SK-N-SH treated with all-trans-retinoic acid at 6 μM for 48 hours (cell line): ENCODE data around the gene SLC25A39.

Experiments used
- ATAC-seq: fragments of 200-7000 bp; cut with Tn5 transposase; 3 replicates; pipeline ENCODE4 v1.9.1; 2020; ENCODE audit warnings: mild to moderate bottlenecking, moderate library complexity
- ARNTL ChIP-seq: fragments of 450-650 bp; formaldehyde crosslinking; IDR thresholded peaks from 2 replicates; pipeline ENCODE4 v1.5.0; 2020; ENCODE audit warnings: low read depth, mild to moderate bottlenecking, moderate library complexity, borderline replicate concordance
- BACH2 ChIP-seq: fragments of 250-450 bp; sonication (Bioruptor Pico); IDR thresholded peaks from 2 replicates; pipeline ENCODE4 v1.9.0; 2021; ENCODE audit warnings: mild to moderate bottlenecking, borderline replicate concordance
- CSDC2 ChIP-seq: fragments of 250-450 bp; sonication (Bioruptor Pico); IDR thresholded peaks from 2 replicates; pipeline ENCODE4 v1.5.0; 2020; ENCODE audit warnings: mild to moderate bottlenecking, moderate library complexity
- ESRRG ChIP-seq: fragments of 250-450 bp; sonication (Bioruptor Pico); IDR thresholded peaks from 2 replicates; pipeline ENCODE4 v1.6.1; 2021; ENCODE audit warnings: mild to moderate bottlenecking
- GLIS3 ChIP-seq: fragments of 250-450 bp; sonication (Bioruptor Pico); IDR thresholded peaks from 2 replicates; pipeline ENCODE4 v1.5.0; 2020; ENCODE audit warnings: mild to moderate bottlenecking, moderate library complexity
- ISL1 ChIP-seq: fragments of 250-450 bp; sonication (Bioruptor Pico); IDR thresholded peaks from 2 replicates; pipeline ENCODE4 v2.1.2; 2022; ENCODE audit warnings: mild to moderate bottlenecking, moderate library complexity
- OSR1 ChIP-seq: fragments of 250-450 bp; sonication (Bioruptor Pico); IDR thresholded peaks from 2 replicates; pipeline ENCODE4 v1.8.0; 2022; ENCODE audit warnings: moderate library complexity, mild to moderate bottlenecking, inconsistent platforms
- PPARA ChIP-seq: fragments of 250-450 bp; sonication (Bioruptor Pico); IDR thresholded peaks from 2 replicates; pipeline ENCODE4 v1.5.0; 2020; ENCODE audit warnings: mild to moderate bottlenecking, borderline replicate concordance
- ZC3H10 ChIP-seq: fragments of 250-450 bp; sonication (Bioruptor Pico); IDR thresholded peaks from 2 replicates; pipeline ENCODE4 v1.5.1; 2021; ENCODE audit warnings: mild to moderate bottlenecking, moderate library complexity
- ZFP3 ChIP-seq: fragments of 250-450 bp; sonication (Bioruptor Pico); IDR thresholded peaks from 2 replicates; pipeline ENCODE4 v1.5.0; 2020; ENCODE audit warnings: mild to moderate bottlenecking, moderate library complexity
- ZFP30 ChIP-seq: fragments of 450-650 bp; formaldehyde crosslinking; IDR thresholded peaks from 2 replicates; pipeline ENCODE4 v1.5.0; 2022; ENCODE audit warnings: mild to moderate bottlenecking, moderate library complexity
- TF ChIP-seq, protein P1 (sequence below): fragments of 250-450 bp; sonication (Bioruptor Pico); IDR thresholded peaks from 2 replicates; pipeline ENCODE4 v1.5.0; 2020; ENCODE audit warnings: mild to moderate bottlenecking, moderate library complexity
- TF ChIP-seq, protein P2 (sequence below): fragments of 250-450 bp; sonication (Bioruptor Pico); IDR thresholded peaks from 2 replicates; pipeline ENCODE4 v1.5.1; 2021; ENCODE audit warnings: mild to moderate bottlenecking, moderate library complexity
- TF ChIP-seq, protein P3 (sequence below): fragments of 250-450 bp; sonication (Bioruptor Pico); IDR thresholded peaks from 2 replicates; pipeline ENCODE4 v1.8.0; 2020; ENCODE audit warnings: mild to moderate bottlenecking, moderate library complexity, borderline replicate concordance
- TF ChIP-seq, protein P4 (sequence below): fragments of 250-450 bp; sonication (Bioruptor Pico); IDR thresholded peaks from 2 replicates; pipeline ENCODE4 v1.8.0; 2021; ENCODE audit warnings: low read depth, mild to moderate bottlenecking, moderate library complexity, borderline replicate concordance
- TF ChIP-seq, protein P5 (sequence below): fragments of 250-450 bp; sonication (Bioruptor Pico); IDR thresholded peaks from 2 replicates; pipeline ENCODE4 v1.5.1; 2020; ENCODE audit warnings: low read depth, mild to moderate bottlenecking, moderate library complexity

Gene SLC25A39

DNA sequence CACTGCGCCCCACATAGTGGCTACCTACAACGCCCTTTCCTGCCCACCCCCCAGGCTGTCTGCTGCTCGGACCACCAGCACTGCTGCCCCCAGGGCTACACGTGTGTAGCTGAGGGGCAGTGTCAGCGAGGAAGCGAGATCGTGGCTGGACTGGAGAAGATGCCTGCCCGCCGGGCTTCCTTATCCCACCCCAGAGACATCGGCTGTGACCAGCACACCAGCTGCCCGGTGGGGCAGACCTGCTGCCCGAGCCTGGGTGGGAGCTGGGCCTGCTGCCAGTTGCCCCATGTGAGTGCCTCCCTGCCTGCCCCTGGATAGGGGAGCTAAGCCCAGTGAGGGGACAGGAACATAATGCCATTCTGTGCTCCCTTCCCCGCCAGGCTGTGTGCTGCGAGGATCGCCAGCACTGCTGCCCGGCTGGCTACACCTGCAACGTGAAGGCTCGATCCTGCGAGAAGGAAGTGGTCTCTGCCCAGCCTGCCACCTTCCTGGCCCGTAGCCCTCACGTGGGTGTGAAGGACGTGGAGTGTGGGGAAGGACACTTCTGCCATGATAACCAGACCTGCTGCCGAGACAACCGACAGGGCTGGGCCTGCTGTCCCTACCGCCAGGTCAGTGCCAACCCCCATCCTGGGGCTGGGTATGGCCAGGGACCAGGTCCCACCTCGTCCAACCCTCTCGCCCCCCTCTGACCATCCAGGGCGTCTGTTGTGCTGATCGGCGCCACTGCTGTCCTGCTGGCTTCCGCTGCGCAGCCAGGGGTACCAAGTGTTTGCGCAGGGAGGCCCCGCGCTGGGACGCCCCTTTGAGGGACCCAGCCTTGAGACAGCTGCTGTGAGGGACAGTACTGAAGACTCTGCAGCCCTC, 27.6 kb upstream of the SLC25A39 start:
- ATAC-seq: no peak
- TF ChIP-seq, protein P1, sequence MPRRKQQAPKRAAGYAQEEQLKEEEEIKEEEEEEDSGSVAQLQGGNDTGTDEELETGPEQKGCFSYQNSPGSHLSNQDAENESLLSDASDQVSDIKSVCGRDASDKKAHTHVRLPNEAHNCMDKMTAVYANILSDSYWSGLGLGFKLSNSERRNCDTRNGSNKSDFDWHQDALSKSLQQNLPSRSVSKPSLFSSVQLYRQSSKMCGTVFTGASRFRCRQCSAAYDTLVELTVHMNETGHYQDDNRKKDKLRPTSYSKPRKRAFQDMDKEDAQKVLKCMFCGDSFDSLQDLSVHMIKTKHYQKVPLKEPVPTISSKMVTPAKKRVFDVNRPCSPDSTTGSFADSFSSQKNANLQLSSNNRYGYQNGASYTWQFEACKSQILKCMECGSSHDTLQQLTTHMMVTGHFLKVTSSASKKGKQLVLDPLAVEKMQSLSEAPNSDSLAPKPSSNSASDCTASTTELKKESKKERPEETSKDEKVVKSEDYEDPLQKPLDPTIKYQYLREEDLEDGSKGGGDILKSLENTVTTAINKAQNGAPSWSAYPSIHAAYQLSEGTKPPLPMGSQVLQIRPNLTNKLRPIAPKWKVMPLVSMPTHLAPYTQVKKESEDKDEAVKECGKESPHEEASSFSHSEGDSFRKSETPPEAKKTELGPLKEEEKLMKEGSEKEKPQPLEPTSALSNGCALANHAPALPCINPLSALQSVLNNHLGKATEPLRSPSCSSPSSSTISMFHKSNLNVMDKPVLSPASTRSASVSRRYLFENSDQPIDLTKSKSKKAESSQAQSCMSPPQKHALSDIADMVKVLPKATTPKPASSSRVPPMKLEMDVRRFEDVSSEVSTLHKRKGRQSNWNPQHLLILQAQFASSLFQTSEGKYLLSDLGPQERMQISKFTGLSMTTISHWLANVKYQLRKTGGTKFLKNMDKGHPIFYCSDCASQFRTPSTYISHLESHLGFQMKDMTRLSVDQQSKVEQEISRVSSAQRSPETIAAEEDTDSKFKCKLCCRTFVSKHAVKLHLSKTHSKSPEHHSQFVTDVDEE (CRISPR knock-in tag): no peak
- TF ChIP-seq ZC3H10 (CRISPR knock-in tag) (no peak), ARNTL (CRISPR knock-in tag) (no peak), CSDC2 (CRISPR knock-in tag) (no peak)
- TF ChIP-seq, all 23 proteins: peak for 0

DNA sequence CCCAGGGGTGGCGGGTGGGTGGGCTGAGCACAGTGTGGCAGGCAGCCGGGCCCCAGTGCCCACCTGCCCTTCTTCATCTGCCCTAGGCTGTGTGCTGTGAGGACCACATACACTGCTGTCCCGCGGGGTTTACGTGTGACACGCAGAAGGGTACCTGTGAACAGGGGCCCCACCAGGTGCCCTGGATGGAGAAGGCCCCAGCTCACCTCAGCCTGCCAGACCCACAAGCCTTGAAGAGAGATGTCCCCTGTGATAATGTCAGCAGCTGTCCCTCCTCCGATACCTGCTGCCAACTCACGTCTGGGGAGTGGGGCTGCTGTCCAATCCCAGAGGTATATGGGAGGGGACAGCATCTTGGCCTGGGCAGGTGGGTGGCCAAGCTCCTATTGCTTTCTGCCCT, 26.8 kb upstream of the SLC25A39 start:
- TF ChIP-seq, protein P2, sequence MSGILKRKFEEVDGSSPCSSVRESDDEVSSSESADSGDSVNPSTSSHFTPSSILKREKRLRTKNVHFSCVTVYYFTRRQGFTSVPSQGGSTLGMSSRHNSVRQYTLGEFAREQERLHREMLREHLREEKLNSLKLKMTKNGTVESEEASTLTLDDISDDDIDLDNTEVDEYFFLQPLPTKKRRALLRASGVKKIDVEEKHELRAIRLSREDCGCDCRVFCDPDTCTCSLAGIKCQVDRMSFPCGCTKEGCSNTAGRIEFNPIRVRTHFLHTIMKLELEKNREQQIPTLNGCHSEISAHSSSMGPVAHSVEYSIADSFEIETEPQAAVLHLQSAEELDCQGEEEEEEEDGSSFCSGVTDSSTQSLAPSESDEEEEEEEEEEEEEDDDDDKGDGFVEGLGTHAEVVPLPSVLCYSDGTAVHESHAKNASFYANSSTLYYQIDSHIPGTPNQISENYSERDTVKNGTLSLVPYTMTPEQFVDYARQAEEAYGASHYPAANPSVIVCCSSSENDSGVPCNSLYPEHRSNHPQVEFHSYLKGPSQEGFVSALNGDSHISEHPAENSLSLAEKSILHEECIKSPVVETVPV: no peak
- TF ChIP-seq ZC3H10 (CRISPR knock-in tag): no peak
- TF ChIP-seq OSR1: no peak
- TF ChIP-seq ZFP30: no peak
- no peak for TF ChIP-seq PPARA (CRISPR knock-in tag)
- ATAC-seq: no peak

DNA sequence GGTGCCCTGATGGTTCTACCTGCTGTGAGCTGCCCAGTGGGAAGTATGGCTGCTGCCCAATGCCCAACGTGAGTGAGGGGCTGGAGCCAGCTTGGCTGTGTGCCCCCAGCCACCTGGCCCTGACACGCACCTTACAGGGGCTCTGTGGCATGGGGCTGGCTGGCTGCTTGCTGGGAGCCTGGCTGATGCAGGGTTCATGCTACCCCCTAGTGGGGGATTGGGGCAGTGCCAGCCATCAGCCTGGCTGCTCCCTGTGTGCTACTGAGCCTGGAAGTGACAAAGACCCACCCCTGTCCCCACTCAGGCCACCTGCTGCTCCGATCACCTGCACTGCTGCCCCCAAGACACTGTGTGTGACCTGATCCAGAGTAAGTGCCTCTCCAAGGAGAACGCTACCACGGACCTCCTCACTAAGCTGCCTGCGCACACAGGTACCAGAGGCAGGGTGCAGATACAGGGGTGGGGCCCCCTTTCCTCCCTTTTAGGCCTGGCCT, 26.2 kb upstream of the SLC25A39 start:
- ATAC-seq: peak; percentile 91
- TF ChIP-seq BACH2 (no peak), CSDC2 (CRISPR knock-in tag) (no peak), ZFP30 (no peak), OSR1 (no peak), ZFP3 (no peak), ESRRG (CRISPR knock-in tag) (no peak), GLIS3 (CRISPR knock-in tag) (no peak), ISL1 (CRISPR knock-in tag) (no peak)
- TF ChIP-seq, protein P2: no peak
- TF ChIP-seq, protein P3, sequence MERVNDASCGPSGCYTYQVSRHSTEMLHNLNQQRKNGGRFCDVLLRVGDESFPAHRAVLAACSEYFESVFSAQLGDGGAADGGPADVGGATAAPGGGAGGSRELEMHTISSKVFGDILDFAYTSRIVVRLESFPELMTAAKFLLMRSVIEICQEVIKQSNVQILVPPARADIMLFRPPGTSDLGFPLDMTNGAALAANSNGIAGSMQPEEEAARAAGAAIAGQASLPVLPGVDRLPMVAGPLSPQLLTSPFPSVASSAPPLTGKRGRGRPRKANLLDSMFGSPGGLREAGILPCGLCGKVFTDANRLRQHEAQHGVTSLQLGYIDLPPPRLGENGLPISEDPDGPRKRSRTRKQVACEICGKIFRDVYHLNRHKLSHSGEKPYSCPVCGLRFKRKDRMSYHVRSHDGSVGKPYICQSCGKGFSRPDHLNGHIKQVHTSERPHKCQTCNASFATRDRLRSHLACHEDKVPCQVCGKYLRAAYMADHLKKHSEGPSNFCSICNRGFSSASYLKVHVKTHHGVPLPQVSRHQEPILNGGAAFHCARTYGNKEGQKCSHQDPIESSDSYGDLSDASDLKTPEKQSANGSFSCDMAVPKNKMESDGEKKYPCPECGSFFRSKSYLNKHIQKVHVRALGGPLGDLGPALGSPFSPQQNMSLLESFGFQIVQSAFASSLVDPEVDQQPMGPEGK (CRISPR knock-in tag): no peak
- TF ChIP-seq, protein P4, sequence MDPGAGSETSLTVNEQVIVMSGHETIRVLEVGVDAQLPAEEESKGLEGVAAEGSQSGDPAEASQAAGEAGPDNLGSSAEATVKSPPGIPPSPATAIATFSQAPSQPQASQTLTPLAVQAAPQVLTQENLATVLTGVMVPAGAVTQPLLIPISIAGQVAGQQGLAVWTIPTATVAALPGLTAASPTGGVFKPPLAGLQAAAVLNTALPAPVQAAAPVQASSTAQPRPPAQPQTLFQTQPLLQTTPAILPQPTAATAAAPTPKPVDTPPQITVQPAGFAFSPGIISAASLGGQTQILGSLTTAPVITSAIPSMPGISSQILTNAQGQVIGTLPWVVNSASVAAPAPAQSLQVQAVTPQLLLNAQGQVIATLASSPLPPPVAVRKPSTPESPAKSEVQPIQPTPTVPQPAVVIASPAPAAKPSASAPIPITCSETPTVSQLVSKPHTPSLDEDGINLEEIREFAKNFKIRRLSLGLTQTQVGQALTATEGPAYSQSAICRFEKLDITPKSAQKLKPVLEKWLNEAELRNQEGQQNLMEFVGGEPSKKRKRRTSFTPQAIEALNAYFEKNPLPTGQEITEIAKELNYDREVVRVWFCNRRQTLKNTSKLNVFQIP (CRISPR knock-in tag): no peak
- TF ChIP-seq, protein P1 (CRISPR knock-in tag): no peak
- TF ChIP-seq, protein P5, sequence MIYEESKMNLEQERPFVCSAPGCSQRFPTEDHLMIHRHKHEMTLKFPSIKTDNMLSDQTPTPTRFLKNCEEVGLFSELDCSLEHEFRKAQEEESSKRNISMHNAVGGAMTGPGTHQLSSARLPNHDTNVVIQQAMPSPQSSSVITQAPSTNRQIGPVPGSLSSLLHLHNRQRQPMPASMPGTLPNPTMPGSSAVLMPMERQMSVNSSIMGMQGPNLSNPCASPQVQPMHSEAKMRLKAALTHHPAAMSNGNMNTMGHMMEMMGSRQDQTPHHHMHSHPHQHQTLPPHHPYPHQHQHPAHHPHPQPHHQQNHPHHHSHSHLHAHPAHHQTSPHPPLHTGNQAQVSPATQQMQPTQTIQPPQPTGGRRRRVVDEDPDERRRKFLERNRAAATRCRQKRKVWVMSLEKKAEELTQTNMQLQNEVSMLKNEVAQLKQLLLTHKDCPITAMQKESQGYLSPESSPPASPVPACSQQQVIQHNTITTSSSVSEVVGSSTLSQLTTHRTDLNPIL (CRISPR knock-in tag): no peak
- TF ChIP-seq, all 23 proteins: peak for 0
